GM19328 (cell line): ENCODE results near the gene IGFBP5.

Source experiments
- ATAC-seq: cut with Tn5 transposase; IDR thresholded peaks from one replicate; pipeline ENCODE4 v1.9.1; 2021; ENCODE audit warnings: mild to moderate bottlenecking, moderate library complexity; ENCODE audit not compliant: unreplicated experiment

Gene IGFBP5

GRCh38 chr2:216690456-216690852, 4.9 kb downstream of the IGFBP5 start:
- no peak for ATAC-seq

- no peak for ATAC-seq
These were observed 6.0 kb downstream of the IGFBP5 start for GRCh38 chr2:216689397-216689796.

- no peak for ATAC-seq
These were observed 6.5 kb downstream of the IGFBP5 start for GRCh38 chr2:216688731-216689340.

GRCh38 chr2:216687646-216688045, 7.7 kb downstream of the IGFBP5 start:
- no peak for ATAC-seq

- no peak for ATAC-seq
These were observed 8.2 kb downstream of the IGFBP5 start for GRCh38 chr2:216687111-216687510.

- no peak for ATAC-seq
These were observed 9.9 kb downstream of the IGFBP5 start for GRCh38 chr2:216685327-216685875.

- no peak for ATAC-seq
These were observed 11.5 kb downstream of the IGFBP5 start for GRCh38 chr2:216683846-216684245.

- no peak for ATAC-seq
These were observed 13.7 kb downstream of the IGFBP5 start for GRCh38 chr2:216681683-216682082.

GRCh38 chr2:216680951-216681629, 14.3 kb downstream of the IGFBP5 start:
- no peak for ATAC-seq

- no peak for ATAC-seq
These were observed 15.7 kb downstream of the IGFBP5 start for GRCh38 chr2:216679658-216680024.

- no peak for ATAC-seq
These were observed 16.3 kb downstream of the IGFBP5 start for GRCh38 chr2:216678813-216679657.

- no peak for ATAC-seq
These were observed 17.3 kb downstream of the IGFBP5 start for GRCh38 chr2:216678098-216678465.

GRCh38 chr2:216677439-216678097, 17.8 kb downstream of the IGFBP5 start:
- ATAC-seq: no peak

- ATAC-seq: no peak
These were observed 18.7 kb downstream of the IGFBP5 start for GRCh38 chr2:216676630-216677029.

- ATAC-seq: no peak
These were observed 21.0 kb downstream of the IGFBP5 start for GRCh38 chr2:216674376-216674775.

- ATAC-seq: no peak
These were observed 21.7 kb downstream of the IGFBP5 start for GRCh38 chr2:216673609-216674008.

- ATAC-seq: no peak
These were observed 22.3 kb downstream of the IGFBP5 start for GRCh38 chr2:216673021-216673420.

- ATAC-seq: no peak
These were observed 22.9 kb downstream of the IGFBP5 start for GRCh38 chr2:216672466-216672865.

GRCh38 chr2:216671791-216672343, 23.5 kb downstream of the IGFBP5 start:
- no peak for ATAC-seq

GRCh38 chr2:216671081-216671411, 24.3 kb downstream of the IGFBP5 start:
- ATAC-seq: no peak
